H1 (cell line): ENCODE data around the gene MITF. TPM values are rescaled to one million over a fixed set of nuclear protein-coding genes. Genes with fewer than 3 reads are reported as not detected.

Source experiments
- CTCF ChIA-PET: fragments of 300-600 bp; sonication (Branson Sonifier 250); formaldehyde crosslinking; loops from one replicate; lab custom pipeline; 2021; ENCODE audit not compliant: partially characterized antibody; lab: Charles Lee
- POLR2A ChIA-PET: fragments of 300-600 bp; sonication (Branson Sonifier 250); formaldehyde crosslinking; loops from one replicate; lab custom pipeline; 2021; ENCODE audit warnings: inconsistent platforms; ENCODE audit not compliant: partially characterized antibody; lab: Charles Lee
- DNase-seq, 2 experiments: peaks; one replicate each; pipeline versions ENCODE4 v3.0.0 to v3.0.0-alpha.2; 2010 to 2022; ENCODE audit warnings: low spot score in 2 of 2, low read depth in 1 of 2, mixed read lengths in 1 of 2
- FAIRE-seq: peaks from 2 replicates; lab custom pipeline; 2011; peaks lifted over from hg19 to GRCh38; lab: Jason Lieb, UNC
- H2AFZ ChIP-seq: 2 replicates; pipeline ENCODE4 v1.8.1; 2012; ENCODE audit warnings: low read length, inconsistent platforms
- H2AK5ac ChIP-seq: 2 replicates; pipeline ENCODE4 v1.6.1; 2013; ENCODE audit warnings: low read depth, low read length
- H2BK120ac ChIP-seq: replicated peaks from 2 replicates; pipeline ENCODE3; 2013; ENCODE audit warnings: low read depth, low read length, inconsistent platforms
- H2BK12ac ChIP-seq: 2 replicates; pipeline ENCODE4 v1.6.1; 2013; ENCODE audit warnings: low read depth, low read length
- H2BK15ac ChIP-seq: 2 replicates; pipeline ENCODE4 v1.6.1; 2013; ENCODE audit warnings: low read length
- H2BK20ac ChIP-seq: 2 replicates; pipeline ENCODE4 v1.6.1; 2013; ENCODE audit warnings: low read length
- H2BK5ac ChIP-seq: 2 replicates; pipeline ENCODE4 v1.6.1; 2013; ENCODE audit warnings: low read depth, low read length
- H3K14ac ChIP-seq: 2 replicates; pipeline ENCODE4 v1.6.1; 2013; ENCODE audit warnings: inconsistent platforms; ENCODE audit not compliant: insufficient read length
- H3K18ac ChIP-seq: 2 replicates; pipeline ENCODE4 v1.6.1; 2013; ENCODE audit warnings: low read length; ENCODE audit errors: extremely low read depth
- H3K23ac ChIP-seq: 2 replicates; pipeline ENCODE4 v1.6.1; 2013; ENCODE audit warnings: inconsistent platforms; ENCODE audit not compliant: insufficient read length
- H3K23me2 ChIP-seq: 2 replicates; pipeline ENCODE4 v1.6.1; 2013; ENCODE audit warnings: low read depth, low read length
- H3K27ac ChIP-seq: 2 replicates; pipeline ENCODE4 v1.6.1; 2011; ENCODE audit warnings: low read depth, low read length, inconsistent platforms
- H3K27me3 ChIP-seq, 4 experiments: replicated peaks in 1 of 4; 1 replicate in 1 of 4; 2 replicates in 3 of 4; pipeline versions ENCODE4 v1.6.1 to v1.8.1; 2011 to 2013; ENCODE audit warnings: low read length in 3 of 4, mild to moderate bottlenecking in 3 of 4, inconsistent platforms in 2 of 4, mixed read lengths in 2 of 4, moderate library complexity in 1 of 4; ENCODE audit not compliant: control insufficient read depth in 3 of 4, insufficient read depth in 3 of 4; ENCODE audit errors: extremely low read depth in 1 of 4
- H3K36me3 ChIP-seq, 4 experiments: 2 replicates each; pipeline versions ENCODE4 v1.6.1 to v1.8.1; 2011 to 2013; ENCODE audit warnings: mild to moderate bottlenecking in 4 of 4, low read length in 3 of 4, moderate library complexity in 2 of 4, control low read depth in 1 of 4, inconsistent platforms in 1 of 4; ENCODE audit not compliant: insufficient read depth in 4 of 4, control insufficient read depth in 2 of 4
- H3K4ac ChIP-seq: replicated peaks from 2 replicates; pipeline ENCODE3; 2013; ENCODE audit warnings: low read length, low read depth, mixed read lengths, inconsistent platforms; ENCODE audit not compliant: insufficient read length
- H3K4me1 ChIP-seq, 4 experiments: replicated peaks in 1 of 4; 1 replicate in 1 of 4; 2 replicates in 3 of 4; pipeline versions ENCODE4 v1.6.1 to v1.8.1; 2011 to 2013; ENCODE audit warnings: low read length in 3 of 4, inconsistent platforms in 2 of 4, mixed read lengths in 1 of 4; ENCODE audit not compliant: insufficient read depth in 4 of 4, control insufficient read depth in 3 of 4
- H3K4me2 ChIP-seq, 2 experiments: 2 replicates each; pipeline versions ENCODE4 v1.6.1 to v1.8.1; 2011 to 2013; ENCODE audit warnings: low read depth in 2 of 2, low read length in 2 of 2, control low read depth in 1 of 2, inconsistent platforms in 1 of 2, mild to moderate bottlenecking in 1 of 2; ENCODE audit not compliant: insufficient read depth in 1 of 2
- H3K4me3 ChIP-seq, 4 experiments: fragments of 200-600, 300-600 bp in 1 of 4; sonication (generic), shearing (Covaris generic), sonication (Bioruptor Twin) in 1 of 4; 2 replicates each; pipeline versions ENCODE4 v1.5.1 to v1.8.1; 2011 to 2016; ENCODE audit warnings: low read length in 4 of 4, low read depth in 3 of 4, control low read depth in 2 of 4, inconsistent platforms in 2 of 4, mild to moderate bottlenecking in 2 of 4, mixed read lengths in 1 of 4, moderate library complexity in 1 of 4; ENCODE audit not compliant: insufficient read depth in 2 of 4; ENCODE audit errors: extremely low read depth in 1 of 4
- H3K56ac ChIP-seq: replicated peaks from 2 replicates; pipeline ENCODE3; 2013; ENCODE audit warnings: low read depth, mild to moderate bottlenecking, mixed read lengths, low read length, inconsistent platforms; ENCODE audit not compliant: insufficient read length
- H3K79me1 ChIP-seq: 2 replicates; pipeline ENCODE4 v1.6.1; 2013; ENCODE audit warnings: low read depth, low read length, control low read depth
- H3K79me2 ChIP-seq, 2 experiments: 2 replicates each; pipeline versions ENCODE4 v1.6.1 to v1.8.1; 2012 to 2013; ENCODE audit warnings: low read length in 2 of 2, mild to moderate bottlenecking in 2 of 2, inconsistent platforms in 1 of 2; ENCODE audit not compliant: insufficient read depth in 2 of 2, control insufficient read depth in 1 of 2
- H3K9ac ChIP-seq, 4 experiments: replicated peaks in 1 of 4; 1 replicate in 1 of 4; 2 replicates in 3 of 4; pipeline versions ENCODE4 v1.6.1 to v1.8.1; 2011 to 2013; ENCODE audit warnings: low read depth in 3 of 4, low read length in 3 of 4, control low read depth in 2 of 4, mild to moderate bottlenecking in 2 of 4, moderate library complexity in 2 of 4, inconsistent platforms in 1 of 4; ENCODE audit errors: extremely low read depth in 1 of 4
- H3K9me3 ChIP-seq, 2 experiments: 2 replicates each; pipeline versions ENCODE4 v1.6.1 to v1.8.1; 2012 to 2013; ENCODE audit warnings: mild to moderate bottlenecking in 2 of 2, moderate library complexity in 2 of 2, control low read depth in 1 of 2, inconsistent platforms in 1 of 2, low read depth in 1 of 2, low read length in 1 of 2, mixed read lengths in 1 of 2; ENCODE audit not compliant: insufficient read depth in 2 of 2
- H4K20me1 ChIP-seq, 2 experiments: replicated peaks in 1 of 2; 2 replicates each; pipeline versions ENCODE3 to v1.8.1; 2011 to 2013; ENCODE audit warnings: inconsistent platforms in 2 of 2, low read length in 2 of 2, mild to moderate bottlenecking in 1 of 2; ENCODE audit not compliant: insufficient read depth in 2 of 2, control insufficient read depth in 1 of 2
- H4K5ac ChIP-seq: 2 replicates; pipeline ENCODE4 v1.6.1; 2013; ENCODE audit warnings: low read length, low read depth, mixed read lengths, inconsistent platforms; ENCODE audit not compliant: insufficient read length
- H4K8ac ChIP-seq: 2 replicates; pipeline ENCODE4 v1.8.0; 2013; ENCODE audit warnings: mild to moderate bottlenecking, moderate library complexity, low read length, inconsistent platforms; ENCODE audit not compliant: insufficient read depth; ENCODE audit errors: extremely low read depth
- H4K91ac ChIP-seq: replicated peaks from 2 replicates; pipeline ENCODE3; 2013; ENCODE audit warnings: low read length, mixed read lengths, inconsistent platforms; ENCODE audit not compliant: insufficient read length
- BCL11A ChIP-seq, 2 experiments: IDR thresholded peaks; one replicate each; pipeline ENCODE4 v1.6.1; 2011; ENCODE audit warnings: low read depth in 2 of 2, low read length in 2 of 2, mild to moderate bottlenecking in 2 of 2
- BRCA1 ChIP-seq: IDR thresholded peaks from 2 replicates; pipeline ENCODE4 v1.6.1; 2012; ENCODE audit warnings: low read depth, low read length, improper control_type of control experiment
- CBX8 ChIP-seq: fragments of 300-800, 300-1000 bp; sonication (generic); IDR thresholded peaks from 2 replicates; pipeline ENCODE4 v1.7.1; 2016; ENCODE audit warnings: low read depth, low read length, borderline replicate concordance
- EGR1 ChIP-seq: IDR thresholded peaks from 2 replicates; pipeline ENCODE4 v1.6.1; 2011; ENCODE audit warnings: low read depth, low read length, borderline replicate concordance
- EP300 ChIP-seq, 2 experiments: IDR thresholded peaks; 1 replicate in 1 of 2; 2 replicates in 1 of 2; pipeline ENCODE4 v1.6.1; 2011 to 2012; ENCODE audit warnings: low read depth in 2 of 2, low read length in 2 of 2, mild to moderate bottlenecking in 2 of 2, borderline replicate concordance in 1 of 2, inconsistent platforms in 1 of 2, moderate library complexity in 1 of 2
- FOSL1 ChIP-seq: IDR thresholded peaks from 2 replicates; pipeline ENCODE4 v1.6.1; 2011; ENCODE audit warnings: mild to moderate bottlenecking, low read depth, low read length, moderate library complexity; ENCODE audit not compliant: insufficient read depth
- GTF2F1 ChIP-seq: IDR thresholded peaks from 2 replicates; pipeline ENCODE4 v1.6.1; 2012; ENCODE audit warnings: low read depth, low read length, improper control_type of control experiment, borderline replicate concordance
- HDAC6 ChIP-seq: IDR thresholded peaks from one replicate; pipeline ENCODE4 v1.7.1; 2012; ENCODE audit warnings: low read depth, mild to moderate bottlenecking, inconsistent platforms, low read length, moderate library complexity
- JUND ChIP-seq: IDR thresholded peaks from 2 replicates; pipeline ENCODE4 v1.6.1; 2011; ENCODE audit warnings: mild to moderate bottlenecking, improper control_type of control experiment, low read length
- KDM4A ChIP-seq: IDR thresholded peaks from one replicate; pipeline ENCODE4 v1.7.1; 2012; ENCODE audit warnings: low read depth, mild to moderate bottlenecking, moderate library complexity, low read length, inconsistent platforms; ENCODE audit not compliant: severe bottlenecking
- NRF1 ChIP-seq: IDR thresholded peaks from 2 replicates; pipeline ENCODE4 v1.6.1; 2011; ENCODE audit warnings: mild to moderate bottlenecking, low read depth, low read length, improper control_type of control experiment
- PHF8 ChIP-seq: fragments of 200-600 bp; sonication (generic); conservative IDR thresholded peaks from 2 replicates; pipeline ENCODE4 v1.7.1; 2012; ENCODE audit warnings: low read depth, mild to moderate bottlenecking, inconsistent platforms, low read length, moderate library complexity
- SAP30 ChIP-seq: fragments of 300-600 bp; sonication (generic); IDR thresholded peaks from 2 replicates; pipeline ENCODE4 v1.7.1; 2012; ENCODE audit warnings: low read length, moderate library complexity, mild to moderate bottlenecking, inconsistent platforms; ENCODE audit not compliant: insufficient read depth, insufficient replicate concordance
- SP4 ChIP-seq: IDR thresholded peaks from 2 replicates; pipeline ENCODE4 v1.6.1; 2012; ENCODE audit warnings: low read length, inconsistent platforms
- WGBS, 2 experiments: shearing (Covaris generic) in 1 of 2; methylation state at CpG; one replicate each; pipeline versions ENCODE4 v1.1.6 to v1.1.7; 2013 to 2015; ENCODE audit warnings: low lambda C conversion rate in 2 of 2, mixed read lengths in 2 of 2, inconsistent platforms in 1 of 2, low coverage in 1 of 2, missing lambda C conversion rate in 1 of 2; ENCODE audit not compliant: insufficient replicate concordance in 2 of 2, insufficient coverage in 1 of 2, insufficient read length in 1 of 2; ENCODE audit errors: extremely low coverage in 1 of 2, missing lambda C conversion rate in 1 of 2; 5-methylcytosine and 5-hydroxymethylcytosine counted together
- polyA plus RNA-seq, 7 experiments: library from polyadenylated mRNA; depleted of rRNA in 3 of 7; stranded (reverse) in 5 of 7; unstranded in 2 of 7; fragments of >200 nt in 5 of 7; fragments of 200-250 nt in 2 of 7; gene quantifications; 1 replicate in 5 of 7; 2 replicates in 1 of 7; 4 replicates in 1 of 7; pipeline versions ENCODE4 v1.2.1 to v1.2.3, GENCODE V29; 2011 to 2013; ENCODE audit warnings: missing spikeins in 2 of 7, mixed read lengths in 2 of 7
- total RNA-seq: library from RNA; stranded (reverse); fragmentation: NEBNext Ultra II Directional; extraction: Animal tissue kit (Norgen Biotek cat#: 25700); gene quantifications from 2 replicates; pipeline ENCODE4 v1.2.1, GENCODE V29; 2021

Gene MITF
- total and polyA plus RNA-seq, 2 of the 8 experiments (the other 6 are each of a cell fraction or from before 2014, with no cell fraction given), result 0.53 to 1.4 TPM

DNA sequence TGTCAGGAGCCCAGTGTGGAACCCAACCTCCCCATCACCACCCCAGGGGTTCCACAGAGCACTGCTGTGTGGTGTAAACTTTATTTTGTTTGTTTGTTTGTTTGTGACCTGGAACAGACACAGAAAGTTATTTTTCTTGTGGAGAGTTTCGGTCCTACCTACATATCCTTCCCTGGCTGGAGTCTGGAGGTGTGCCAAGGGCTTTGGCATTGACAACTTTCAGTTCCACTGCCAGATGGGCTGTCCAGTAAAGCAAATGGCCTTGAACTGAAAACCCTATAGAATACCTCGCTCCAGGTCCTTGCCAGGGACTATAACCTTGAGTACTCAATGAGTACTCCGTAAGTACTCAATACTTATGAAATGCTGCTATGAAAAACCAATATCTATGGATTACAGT is 103.5 kb downstream of the MITF start:
- Histone ChIP-seq H3K79me1 (no peaks in the 10 kb centered on the region), H3K79me2 (no peaks in the 10 kb centered on the region), H3K14ac (no peak overlapping the region), H3K9me3 (no peaks in the 10 kb centered on the region), H2AFZ (no peak overlapping the region), H3K4me1 (no peaks in the 10 kb centered on the region), H4K20me1 (no peaks in the 10 kb centered on the region), H4K8ac (no peak overlapping the region), H3K23me2 (no peaks in the 10 kb centered on the region), H3K4me2 (no peak overlapping the region), H2BK20ac (no peak overlapping the region), H3K27me3 (no peaks in the 10 kb centered on the region), H2AK5ac (no peak overlapping the region), H3K18ac (no peak overlapping the region), H3K27ac (no peak overlapping the region), H2BK5ac (no peak overlapping the region), H4K5ac (no peak overlapping the region), H2BK15ac (no peak overlapping the region), H3K4me3 (no peak overlapping the region), H3K23ac (no peak overlapping the region), H3K36me3 (no peaks in the 10 kb centered on the region), H4K91ac (no peak overlapping the region), H3K56ac (no peak overlapping the region), H2BK120ac (no peak overlapping the region), H2BK12ac (no peak overlapping the region), H3K9ac (no peak overlapping the region), H3K4ac (no peak overlapping the region)
- POLR2A ChIA-PET, result no interaction called here
- TF ChIP-seq HDAC6, result no peak
- no peak for TF ChIP-seq EGR1
- TF ChIP-seq FOSL1, result no peak
- no peak for TF ChIP-seq KDM4A
- TF ChIP-seq SP4, result no peak
- no peak for TF ChIP-seq BRCA1
- no peak for TF ChIP-seq CBX8
- no peak for TF ChIP-seq PHF8
- TF ChIP-seq SAP30, result no peak
- TF ChIP-seq JUND, result no peak
- TF ChIP-seq BCL11A (IDR thresholded peaks at IDR 0.05; ENCODE audit: low read depth in 2 of 2, low read length in 2 of 2), result no peak
- no peak for TF ChIP-seq GTF2F1
- no peak for TF ChIP-seq EP300 (IDR thresholded peaks at IDR 0.05; ENCODE audit: borderline replicate concordance in 1 of 2, low read depth in 2 of 2, low read length in 2 of 2)
- TF ChIP-seq NRF1, result no peak
- DNase-seq (no peak), FAIRE-seq (no peak)
- 61% methylated on average over 3 of the region's 3 CpGs; no CpG with 5 or more reads in 1 of the 2 experiments for WGBS, 2 experiments
- CTCF ChIA-PET, result no interaction called here
